GM12864 (cell line): ENCODE measurements around the gene SLC39A11.

ENCODE experiments used
- DNase-seq: peaks from one replicate; pipeline ENCODE4 v3.0.0-alpha.2; 2011; ENCODE audit warnings: low read depth
- H3K4me3 ChIP-seq: 2 replicates; pipeline ENCODE4 v1.5.1; 2011; ENCODE audit warnings: mild to moderate bottlenecking, low read depth, low read length, control low read depth
- TF ChIP-seq, protein P1 (sequence below): IDR thresholded peaks from 2 replicates; pipeline ENCODE4 v1.5.1; 2011; ENCODE audit warnings: low read depth, mild to moderate bottlenecking, moderate library complexity, low read length, control low read depth, inconsistent platforms; ENCODE audit errors: missing control alignments

The SLC39A11 gene

GRCh38 chr17:72747501-72747900, 345.0 kb downstream of the SLC39A11 start:
- DNase-seq = no peak
- TF ChIP-seq, protein P1, sequence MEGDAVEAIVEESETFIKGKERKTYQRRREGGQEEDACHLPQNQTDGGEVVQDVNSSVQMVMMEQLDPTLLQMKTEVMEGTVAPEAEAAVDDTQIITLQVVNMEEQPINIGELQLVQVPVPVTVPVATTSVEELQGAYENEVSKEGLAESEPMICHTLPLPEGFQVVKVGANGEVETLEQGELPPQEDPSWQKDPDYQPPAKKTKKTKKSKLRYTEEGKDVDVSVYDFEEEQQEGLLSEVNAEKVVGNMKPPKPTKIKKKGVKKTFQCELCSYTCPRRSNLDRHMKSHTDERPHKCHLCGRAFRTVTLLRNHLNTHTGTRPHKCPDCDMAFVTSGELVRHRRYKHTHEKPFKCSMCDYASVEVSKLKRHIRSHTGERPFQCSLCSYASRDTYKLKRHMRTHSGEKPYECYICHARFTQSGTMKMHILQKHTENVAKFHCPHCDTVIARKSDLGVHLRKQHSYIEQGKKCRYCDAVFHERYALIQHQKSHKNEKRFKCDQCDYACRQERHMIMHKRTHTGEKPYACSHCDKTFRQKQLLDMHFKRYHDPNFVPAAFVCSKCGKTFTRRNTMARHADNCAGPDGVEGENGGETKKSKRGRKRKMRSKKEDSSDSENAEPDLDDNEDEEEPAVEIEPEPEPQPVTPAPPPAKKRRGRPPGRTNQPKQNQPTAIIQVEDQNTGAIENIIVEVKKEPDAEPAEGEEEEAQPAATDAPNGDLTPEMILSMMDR = no peak
- H3K4me3 ChIP-seq = no peak overlapping the region

DNA sequence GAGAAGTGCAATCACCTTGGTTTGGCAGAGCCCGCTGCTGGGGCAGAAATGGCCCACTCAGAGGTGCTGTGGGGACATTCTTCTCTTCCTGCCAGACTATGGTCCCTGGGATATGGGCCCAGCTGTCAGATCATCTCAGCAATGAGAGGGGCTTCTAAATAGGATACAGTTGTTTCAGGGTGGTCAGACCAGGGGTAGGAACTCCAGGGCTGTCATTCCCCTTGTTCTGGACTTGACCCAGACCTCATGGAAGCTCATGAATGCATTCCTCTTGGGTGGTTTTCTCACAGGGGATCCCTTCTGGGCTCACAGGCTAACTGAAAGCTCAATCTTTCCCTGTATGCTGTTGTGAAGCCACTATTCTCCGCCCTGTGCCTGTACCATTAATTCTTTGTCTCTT, 347.2 kb downstream of the SLC39A11 start:
- TF ChIP-seq, protein P1 = no peak
- no peak for DNase-seq
- no peak overlapping the region for H3K4me3 ChIP-seq

GRCh38 chr17:72743037-72743467, 349.4 kb downstream of the SLC39A11 start:
- no peak overlapping the region for H3K4me3 ChIP-seq
- TF ChIP-seq, protein P1 = no peak
- no peak for DNase-seq

DNA sequence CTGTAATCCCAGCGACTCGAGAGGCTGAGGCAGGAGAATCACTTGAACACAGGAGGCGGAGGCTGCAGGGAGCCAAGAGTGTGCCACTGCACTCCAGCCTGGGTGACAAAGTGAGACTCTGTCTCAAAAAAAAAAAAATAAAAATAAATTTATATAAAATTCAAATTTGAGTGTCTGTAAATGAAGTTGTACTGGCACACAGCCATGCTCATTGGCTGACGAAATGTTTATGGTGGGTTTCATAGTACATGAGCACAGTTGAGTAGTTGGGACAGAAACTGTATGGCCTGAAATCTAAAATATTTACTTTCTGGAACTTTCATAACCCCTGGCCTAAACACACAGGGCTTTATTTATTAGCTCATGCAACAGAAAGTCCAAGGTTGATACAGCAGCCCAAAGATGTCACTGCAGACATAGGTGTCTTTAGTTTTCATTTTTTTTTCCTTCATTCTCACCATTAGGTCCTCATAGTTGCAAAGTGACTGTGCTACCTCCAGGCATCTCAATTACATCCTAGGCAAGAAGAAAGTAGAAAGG, 355.3 kb downstream of the SLC39A11 start:
- no peak overlapping the region for H3K4me3 ChIP-seq
- TF ChIP-seq, protein P1 = no peak
- DNase-seq = no peak

- no peak overlapping the region for H3K4me3 ChIP-seq
- no peak for DNase-seq
- TF ChIP-seq, protein P1 = no peak
These were observed 356.9 kb downstream of the SLC39A11 start for GRCh38 chr17:72735592-72735991.

GRCh38 chr17:72735048-72735447, 357.4 kb downstream of the SLC39A11 start:
- TF ChIP-seq, protein P1 = no peak
- DNase-seq = no peak
- no peak overlapping the region for H3K4me3 ChIP-seq

- DNase-seq = no peak
- TF ChIP-seq, protein P1 = no peak
These were observed 357.9 kb downstream of the SLC39A11 start for GRCh38 chr17:72734613-72735012.

More at GRCh38 chr17:72734613-72735012, 357.9 kb downstream of the SLC39A11 start:
- H3K4me3 ChIP-seq = no peak overlapping the region
